Caco-2 (cell line): Measurements from ENCODE around the gene FA2H. TPM values are rescaled to one million over a fixed set of nuclear protein-coding genes. Genes with fewer than 3 reads are reported as not detected.

Experiments
- BruUV-seq: library from RNA; stranded (reverse); fragments of 400-500 nt; replicated peaks from 2 replicates; lab custom pipeline; 2021; lab: Mats Ljungman, UMichigan
- CTCF ChIA-PET: fragments of 300-600 bp; sonication (Branson Sonifier 250); formaldehyde crosslinking; loops from one replicate; lab custom pipeline; 2022; ENCODE audit warnings: antibody characterized with exemption; lab: Charles Lee
- POLR2A ChIA-PET: fragments of 300-600 bp; sonication (Branson Sonifier 250); formaldehyde crosslinking; loops from one replicate; lab custom pipeline; 2022; ENCODE audit warnings: antibody characterized with exemption; lab: Charles Lee
- DNase-seq, 2 experiments: peaks; one replicate each; pipeline versions ENCODE4 v3.0.0 to v3.0.0-alpha.2; 2020 to 2022
- H3K27me3 ChIP-seq: replicated peaks from 2 replicates; pipeline ENCODE4 v1.6.0; 2011; ENCODE audit warnings: low read length; ENCODE audit not compliant: control insufficient read depth, insufficient read depth
- H3K36me3 ChIP-seq: 2 replicates; pipeline ENCODE4 v1.5.1; 2011; ENCODE audit warnings: low read length; ENCODE audit not compliant: control insufficient read depth, insufficient read depth
- H3K4me1 ChIP-seq: fragments of 250-450 bp; sonication (Bioruptor Pico); 2 replicates; pipeline ENCODE4 v1.5.1; 2020; ENCODE audit warnings: mild to moderate bottlenecking
- H3K4me3 ChIP-seq: 2 replicates; pipeline ENCODE4 v1.5.1; 2011; ENCODE audit warnings: low read depth, mild to moderate bottlenecking, control low read depth, low read length
- H3K9me3 ChIP-seq: fragments of 250-450 bp; sonication (Bioruptor Pico); 2 replicates; pipeline ENCODE4 v1.5.1; 2020; ENCODE audit warnings: mild to moderate bottlenecking, moderate library complexity
- H3K27ac Mint-ChIP-seq: one replicate; pipeline ENCODE4 v1.8.0; 2022; ENCODE audit warnings: mixed read lengths; ENCODE audit not compliant: unreplicated experiment
- H3K27me3 Mint-ChIP-seq: one replicate; pipeline ENCODE4 v1.8.0; 2022; ENCODE audit warnings: mixed read lengths; ENCODE audit not compliant: insufficient read depth, unreplicated experiment
- H3K36me3 Mint-ChIP-seq: one replicate; pipeline ENCODE4 v1.8.0; 2022; ENCODE audit warnings: mild to moderate bottlenecking, mixed read lengths; ENCODE audit not compliant: insufficient read depth, unreplicated experiment
- H3K4me1 Mint-ChIP-seq: one replicate; pipeline ENCODE4 v1.8.0; 2022; ENCODE audit warnings: low read depth, mixed read lengths; ENCODE audit not compliant: unreplicated experiment
- H3K4me3 Mint-ChIP-seq: one replicate; pipeline ENCODE4 v1.8.0; 2022; ENCODE audit warnings: mild to moderate bottlenecking, moderate library complexity, mixed read lengths; ENCODE audit not compliant: unreplicated experiment
- H3K9me3 Mint-ChIP-seq: one replicate; pipeline ENCODE4 v1.8.0; 2022; ENCODE audit warnings: mixed read lengths; ENCODE audit not compliant: unreplicated experiment
- intact Hi-C: fragments of 100-400 bp; cut with micrococcal nuclease; formaldehyde crosslinking; loops from one replicate; pipeline ENCODE4 v1.10.0; 2022; ENCODE audit not compliant: unreplicated experiment
- total RNA-seq: library from RNA; stranded (reverse); gene quantifications from 2 replicates; pipeline ENCODE4 v1.2.3, GENCODE V29; 2022
- TF ChIP-seq, protein P1 (sequence below), 2 experiments: fragments of 200-600 bp in 1 of 2; IDR thresholded peaks; 1 replicate in 1 of 2; 2 replicates in 1 of 2; pipeline versions ENCODE4 v1.5.1 to v1.8.0; 2011 to 2022; ENCODE audit warnings: antibody characterized with exemption in 1 of 2, control low read depth in 1 of 2, inconsistent platforms in 1 of 2, low read depth in 1 of 2, low read length in 1 of 2, mild to moderate bottlenecking in 1 of 2, moderate library complexity in 1 of 2; ENCODE audit not compliant: insufficient read depth in 1 of 2, severe bottlenecking in 1 of 2, unreplicated experiment in 1 of 2

FA2H gene
- total RNA-seq, 1 experiment from 2014 or later, result 21.3 TPM

DNA sequence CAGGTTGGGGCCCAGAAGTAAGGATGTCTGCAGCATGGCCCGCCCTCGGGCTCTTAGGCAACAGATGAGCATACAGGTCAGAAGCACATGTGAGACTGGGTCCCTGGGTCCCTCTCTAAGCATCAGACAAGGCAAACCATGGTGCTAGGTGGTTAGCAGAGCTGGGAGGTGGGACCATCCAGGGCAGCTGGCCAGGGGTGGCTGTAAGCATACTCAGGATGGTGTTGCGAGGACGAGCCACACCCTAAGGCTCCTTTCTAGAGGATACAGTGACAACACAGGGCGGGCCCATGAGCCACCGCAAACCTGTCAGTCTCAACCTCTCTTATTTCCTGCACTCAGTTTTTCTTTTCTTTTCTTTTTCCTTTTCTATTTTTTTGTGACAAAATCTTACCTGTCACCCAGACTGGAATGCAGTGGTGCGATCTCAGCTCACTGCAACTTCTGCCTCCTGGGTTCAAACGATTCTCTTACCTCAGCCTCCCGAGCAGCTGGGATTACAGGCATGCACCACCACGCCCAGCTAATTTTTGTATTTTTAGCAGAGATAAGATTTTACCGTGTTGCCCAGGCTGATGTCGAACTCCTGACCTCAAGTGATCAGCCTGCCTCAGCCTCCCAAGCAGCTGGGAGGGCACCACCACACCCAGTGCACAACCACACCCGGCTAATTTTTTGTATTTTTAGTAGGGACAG is 3.6 kb downstream of the FA2H start:
- Mint-ChIP-seq H3K4me3 (no peak overlapping the region), H3K27ac (no peak overlapping the region), H3K9me3 (no peaks in the 10 kb centered on the region), H3K27me3 (no peaks in the 10 kb centered on the region), H3K36me3 (no peaks in the 10 kb centered on the region), H3K4me1 (peaks cover 18% of the 10 kb centered on the region)
- intact Hi-C loops, result loop anchor here (5.0 kb wide), 1 partner anchor 56 kb away; no protein-coding TSS in a partner anchor
- Histone ChIP-seq H3K9me3 (no peaks in the 10 kb centered on the region), H3K4me1 (peaks cover 7% of the 10 kb centered on the region; the same call in 1 of the 2 replicates), H3K4me3 (no peak overlapping the region), H3K27me3 (no peaks in the 10 kb centered on the region), H3K36me3 (no peaks in the 10 kb centered on the region)
- POLR2A ChIA-PET, result no interaction called here
- TF ChIP-seq, protein P1, sequence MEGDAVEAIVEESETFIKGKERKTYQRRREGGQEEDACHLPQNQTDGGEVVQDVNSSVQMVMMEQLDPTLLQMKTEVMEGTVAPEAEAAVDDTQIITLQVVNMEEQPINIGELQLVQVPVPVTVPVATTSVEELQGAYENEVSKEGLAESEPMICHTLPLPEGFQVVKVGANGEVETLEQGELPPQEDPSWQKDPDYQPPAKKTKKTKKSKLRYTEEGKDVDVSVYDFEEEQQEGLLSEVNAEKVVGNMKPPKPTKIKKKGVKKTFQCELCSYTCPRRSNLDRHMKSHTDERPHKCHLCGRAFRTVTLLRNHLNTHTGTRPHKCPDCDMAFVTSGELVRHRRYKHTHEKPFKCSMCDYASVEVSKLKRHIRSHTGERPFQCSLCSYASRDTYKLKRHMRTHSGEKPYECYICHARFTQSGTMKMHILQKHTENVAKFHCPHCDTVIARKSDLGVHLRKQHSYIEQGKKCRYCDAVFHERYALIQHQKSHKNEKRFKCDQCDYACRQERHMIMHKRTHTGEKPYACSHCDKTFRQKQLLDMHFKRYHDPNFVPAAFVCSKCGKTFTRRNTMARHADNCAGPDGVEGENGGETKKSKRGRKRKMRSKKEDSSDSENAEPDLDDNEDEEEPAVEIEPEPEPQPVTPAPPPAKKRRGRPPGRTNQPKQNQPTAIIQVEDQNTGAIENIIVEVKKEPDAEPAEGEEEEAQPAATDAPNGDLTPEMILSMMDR (IDR thresholded peaks at IDR 0.05; ENCODE audit: insufficient read depth in 1 of 2, low read depth in 1 of 2, low read length in 1 of 2, severe bottlenecking in 1 of 2, unreplicated experiment in 1 of 2), result no peak
- CTCF ChIA-PET, result interaction anchor here (0.7 kb wide), 1 partner anchor 139 kb away, joined by 3 read pairs; no protein-coding TSS in a partner anchor
- no TSS peak for BruUV-seq
- DNase-seq, result no peak

DNA sequence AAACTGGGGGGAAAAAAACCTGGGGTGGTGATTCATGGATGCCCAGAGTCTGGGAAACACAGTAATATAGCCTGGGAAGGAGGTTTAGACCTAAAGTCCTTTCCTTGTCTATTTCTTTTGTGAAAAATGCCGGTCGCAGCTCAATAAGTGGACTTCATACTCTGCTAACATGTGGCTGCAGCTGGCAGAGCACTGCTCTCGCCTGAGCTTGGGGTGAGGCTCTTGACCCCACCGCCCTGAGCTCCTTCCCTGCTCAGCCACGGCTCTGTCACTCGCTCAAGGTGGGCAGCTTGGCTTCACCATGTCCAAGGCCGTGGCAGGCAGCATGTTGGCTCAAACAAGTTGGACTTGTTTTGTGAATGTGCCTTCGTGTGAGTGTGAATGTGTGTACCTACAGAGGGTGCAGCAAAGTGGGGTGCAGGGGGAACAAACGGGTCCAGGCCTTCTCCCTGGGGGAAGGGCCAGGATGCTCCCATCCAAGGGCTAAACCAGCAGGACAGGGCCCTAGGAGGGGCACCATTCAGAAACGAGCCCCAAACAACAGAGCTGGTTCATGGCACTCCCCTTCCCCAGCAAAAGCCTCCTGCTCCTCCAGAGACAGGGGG is 4.9 kb downstream of the FA2H start:
- ChIA-PET POLR2A (no interaction called here), CTCF (no interaction called here)
- Histone ChIP-seq H3K4me1 (peaks cover 7% of the 10 kb centered on the region; the same call in 1 of the 2 replicates), H3K4me3 (no peak overlapping the region), H3K36me3 (no peaks in the 10 kb centered on the region), H3K9me3 (no peaks in the 10 kb centered on the region), H3K27me3 (no peaks in the 10 kb centered on the region)
- TF ChIP-seq, protein P1 (IDR thresholded peaks at IDR 0.05; ENCODE audit: insufficient read depth in 1 of 2, low read depth in 1 of 2, low read length in 1 of 2, severe bottlenecking in 1 of 2, unreplicated experiment in 1 of 2), result no peak
- Mint-ChIP-seq H3K36me3 (no peaks in the 10 kb centered on the region), H3K27ac (no peak overlapping the region), H3K9me3 (no peaks in the 10 kb centered on the region), H3K4me1 (peaks cover 18% of the 10 kb centered on the region), H3K4me3 (no peak overlapping the region), H3K27me3 (no peaks in the 10 kb centered on the region)
- DNase-seq, result no peak
- BruUV-seq, result no TSS peak
- intact Hi-C loops, result loop anchor here (5.0 kb wide), 1 partner anchor 58 kb away; no protein-coding TSS in a partner anchor

DNA sequence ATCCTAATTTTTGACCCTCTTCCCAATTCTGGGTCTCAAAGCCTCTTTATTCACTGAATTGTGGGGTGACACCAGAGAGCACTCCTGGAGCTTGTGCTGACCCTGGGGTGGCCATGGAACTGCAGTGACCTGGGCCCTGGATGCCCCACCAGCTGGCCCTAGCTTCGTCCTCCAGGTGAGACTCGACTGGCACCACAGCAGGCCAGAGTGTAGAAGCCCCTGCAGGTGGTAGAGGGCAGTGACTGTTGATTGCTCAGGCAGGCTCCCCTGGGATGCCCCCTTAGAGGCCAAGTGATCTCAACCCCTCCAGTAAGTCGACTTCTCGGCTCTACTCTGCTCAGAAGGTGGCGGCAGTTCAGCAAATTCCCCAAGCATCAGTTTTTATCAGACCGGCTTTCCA is 6.4 kb downstream of the FA2H start:
- no peaks in the 10 kb centered on the region for H3K36me3 Mint-ChIP-seq
- Histone ChIP-seq H3K27me3 (no peaks in the 10 kb centered on the region), H3K4me3 (no peak overlapping the region), H3K36me3 (no peaks in the 10 kb centered on the region), H3K9me3 (no peaks in the 10 kb centered on the region), H3K4me1 (peaks cover 3% of the 10 kb centered on the region; the same call in 1 of the 2 replicates)
- no peak overlapping the region for H3K27ac Mint-ChIP-seq
- no peaks in the 10 kb centered on the region for H3K27me3 Mint-ChIP-seq
- CTCF ChIA-PET, result no interaction called here
- H3K4me1 Mint-ChIP-seq, result peaks cover 12% of the 10 kb centered on the region
- TF ChIP-seq, protein P1 (IDR thresholded peaks at IDR 0.05; ENCODE audit: insufficient read depth in 1 of 2, low read depth in 1 of 2, low read length in 1 of 2, severe bottlenecking in 1 of 2, unreplicated experiment in 1 of 2), result no peak
- no peak for DNase-seq
- no peak overlapping the region for H3K4me3 Mint-ChIP-seq
- POLR2A ChIA-PET, result no interaction called here
- H3K9me3 Mint-ChIP-seq, result no peaks in the 10 kb centered on the region
- BruUV-seq, result no TSS peak
- intact Hi-C loops, result no loop called here
